ENCODE results near the gene ATP5PO. TPM values are rescaled to one million over a fixed set of nuclear protein-coding genes. Genes with fewer than 3 reads are reported as not detected.

ATP5PO gene
- total and polyA plus RNA-seq, 2 of the 13 experiments (the other 11 are each of a cell fraction or from before 2014, with no cell fraction given): 256 to 297 TPM

DNA sequence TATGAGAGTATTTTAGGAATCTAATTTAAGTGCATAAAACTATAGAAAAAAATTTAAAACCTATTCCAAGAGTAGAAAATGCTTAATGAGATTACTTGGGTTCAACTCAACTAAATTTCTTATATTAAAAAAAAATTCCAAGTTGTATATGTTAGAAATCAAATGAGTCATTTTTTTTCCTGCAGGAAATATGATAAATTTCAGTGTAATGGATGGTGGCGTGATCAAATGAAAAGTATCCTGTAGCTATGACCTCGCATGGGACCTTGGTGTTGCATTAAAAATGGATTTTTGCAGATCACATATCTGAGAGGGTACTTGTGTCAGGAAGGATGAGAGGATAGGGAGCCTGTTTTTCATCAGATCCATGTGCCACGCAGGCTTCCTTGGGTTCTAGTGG is 17.9 kb downstream of the ATP5PO start (continued):
- TF ChIP-seq HNF1B (CRISPR knock-in tag; IDR thresholded peaks at IDR 0.05) (no peak), ZFP36L1 (CRISPR knock-in tag; IDR thresholded peaks at IDR 0.05) (no peak)

GRCh38 chr21:33897098-33897497 is 18.5 kb downstream of the ATP5PO start:
- no peak for ATAC-seq
- BruUV-seq (replicated peaks): no TSS peak

More at GRCh38 chr21:33897098-33897497, 18.5 kb downstream of the ATP5PO start:
- H3K27me3 ChIP-seq (ENCODE audit: control insufficient read depth in 1 of 2, insufficient read depth in 2 of 2, low read length in 2 of 2): peaks cover 0 to 10% of the 10 kb centered on the region in 2 experiments; a peak in 1 of 5 replicates
- no peak overlapping the region for H3K27ac ChIP-seq (ENCODE audit: extremely low read length, insufficient read depth, low read length)
- no peaks in the 10 kb centered on the region; a peak in 2 of 5 replicates for H3K36me3 ChIP-seq (replicated peaks in 1 of 2; ENCODE audit: control insufficient read depth in 1 of 2, insufficient read depth in 2 of 2, low read length in 2 of 2)
- FAIRE-seq (no peak), DNase-seq (ENCODE audit: low spot score) (no peak)
- no peaks in the 10 kb centered on the region for H3K9me3 ChIP-seq (ENCODE audit: low read length)
- peaks cover 30% of the 10 kb centered on the region for H3K4me1 ChIP-seq (ENCODE audit: insufficient read depth, low read length)
- no peak overlapping the region for H3K4me3 ChIP-seq (replicated peaks in 1 of 3; ENCODE audit: insufficient read depth in 1 of 3, low read depth in 2 of 3, low read length in 3 of 3)
- H3K4me2 ChIP-seq (ENCODE audit: low read depth, low read length): no peak overlapping the region
- in situ Hi-C loops (cut with HindIII; ENCODE audit: extremely low pct_ligation_motif_present, low pct_unique_long_range_greater_than_20kb) (no loop called here), intact Hi-C loops (cut with micrococcal nuclease; ENCODE audit: unreplicated experiment) (no loop called here)
- POLR2A ChIA-PET: no interaction called here
- H3K79me2 ChIP-seq (ENCODE audit: insufficient read depth, low read length): no peaks in the 10 kb centered on the region
- CTCF ChIA-PET (ENCODE audit: low intra/inter-chr PET ratio, low total read pairs): no interaction called here
- 57% methylated on average over 5 of the region's 5 CpGs for WGBS (ENCODE audit: low lambda C conversion rate)
- TF ChIP-seq, protein P1, sequence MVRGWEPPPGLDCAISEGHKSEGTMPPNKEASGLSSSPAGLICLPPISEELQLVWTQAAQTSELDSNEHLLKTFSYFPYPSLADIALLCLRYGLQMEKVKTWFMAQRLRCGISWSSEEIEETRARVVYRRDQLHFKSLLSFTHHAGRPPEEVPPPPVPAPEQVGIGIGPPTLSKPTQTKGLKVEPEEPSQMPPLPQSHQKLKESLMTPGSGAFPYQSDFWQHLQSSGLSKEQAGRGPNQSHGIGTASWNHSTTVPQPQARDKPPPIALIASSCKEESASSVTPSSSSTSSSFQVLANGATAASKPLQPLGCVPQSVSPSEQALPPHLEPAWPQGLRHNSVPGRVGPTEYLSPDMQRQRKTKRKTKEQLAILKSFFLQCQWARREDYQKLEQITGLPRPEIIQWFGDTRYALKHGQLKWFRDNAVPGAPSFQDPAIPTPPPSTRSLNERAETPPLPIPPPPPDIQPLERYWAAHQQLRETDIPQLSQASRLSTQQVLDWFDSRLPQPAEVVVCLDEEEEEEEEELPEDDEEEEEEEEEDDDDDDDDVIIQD (CRISPR knock-in tag; IDR thresholded peaks at IDR 0.05; ENCODE audit: low read depth): no peak
- TF ChIP-seq FOSL2 (CRISPR knock-in tag; IDR thresholded peaks at IDR 0.05) (no peak), AHDC1 (CRISPR knock-in tag; IDR thresholded peaks at IDR 0.05; ENCODE audit: borderline replicate concordance) (no peak), ZNF550 (CRISPR knock-in tag; IDR thresholded peaks at IDR 0.05; ENCODE audit: borderline replicate concordance) (no peak), ZNF672 (CRISPR knock-in tag; IDR thresholded peaks at IDR 0.05) (no peak), FOXA1 (IDR thresholded peaks at IDR 0.05) (no peak), FOXA1 (CRISPR knock-in tag; IDR thresholded peaks at IDR 0.05) (no peak), FLYWCH1 (CRISPR knock-in tag; IDR thresholded peaks at IDR 0.05) (no peak)
- no peaks in the 10 kb centered on the region for H4K20me1 ChIP-seq (ENCODE audit: insufficient read depth, low read length)
- no peak overlapping the region for H2AFZ ChIP-seq (ENCODE audit: low read length)
- H3K9ac ChIP-seq (ENCODE audit: insufficient read depth, low read depth, low read length): no peak overlapping the region
